ENCODE measurements around the gene PIM2. TPM values are rescaled to one million over a fixed set of nuclear protein-coding genes. Genes with fewer than 3 reads are reported as not detected.

PIM2 gene
- 10.6 and 11.2 TPM in 2 replicates for polyA plus RNA-seq (2014; cell fraction: cytosol; rRNA removed)
- polyA plus RNA-seq (2014; cell fraction: nucleus; rRNA removed): 6.1 and 6.7 TPM in 2 replicates

DNA sequence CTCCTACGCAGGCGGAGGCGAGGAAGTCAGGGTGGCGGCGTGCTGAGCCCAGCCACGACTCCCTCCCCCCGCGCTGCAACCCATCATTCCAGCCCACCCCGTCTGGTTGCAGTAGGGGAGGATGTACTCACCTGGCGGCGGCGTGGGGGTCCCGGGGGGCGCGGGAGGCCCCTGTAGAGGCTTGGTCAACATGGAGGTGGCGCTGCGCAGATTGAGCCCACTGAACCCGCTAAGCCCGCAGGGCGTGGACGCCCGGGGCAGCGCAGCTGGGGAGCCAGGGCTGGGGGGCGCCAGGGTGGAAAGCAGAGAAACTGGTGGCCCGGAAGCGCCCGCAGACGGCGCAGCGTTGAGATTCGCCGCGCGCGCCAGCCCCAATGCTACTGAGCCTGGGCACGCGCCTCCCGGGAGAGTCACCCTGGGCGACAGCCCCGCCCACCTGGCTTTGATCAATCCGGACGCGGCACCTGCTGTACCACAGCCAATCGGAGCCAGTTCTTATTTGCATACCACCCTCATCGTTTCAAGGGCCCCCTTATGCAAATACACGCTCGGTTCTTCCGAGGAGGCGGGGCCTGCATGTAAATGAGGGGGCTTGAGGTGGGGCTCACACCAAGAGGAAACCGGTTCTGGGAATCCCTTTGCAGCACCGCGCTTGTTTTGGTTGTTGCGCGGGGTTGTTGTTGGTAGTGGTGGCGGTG lies at the start of gene PIM2:
Gene PIM2, minus strand, starts transcription at position 382 of the 698 bp plus-strand sequence. Its CDS starts 190 bp downstream, at position 192.
- DNase-seq (ENCODE audit: low spot score): peak; percentile 94

DNA sequence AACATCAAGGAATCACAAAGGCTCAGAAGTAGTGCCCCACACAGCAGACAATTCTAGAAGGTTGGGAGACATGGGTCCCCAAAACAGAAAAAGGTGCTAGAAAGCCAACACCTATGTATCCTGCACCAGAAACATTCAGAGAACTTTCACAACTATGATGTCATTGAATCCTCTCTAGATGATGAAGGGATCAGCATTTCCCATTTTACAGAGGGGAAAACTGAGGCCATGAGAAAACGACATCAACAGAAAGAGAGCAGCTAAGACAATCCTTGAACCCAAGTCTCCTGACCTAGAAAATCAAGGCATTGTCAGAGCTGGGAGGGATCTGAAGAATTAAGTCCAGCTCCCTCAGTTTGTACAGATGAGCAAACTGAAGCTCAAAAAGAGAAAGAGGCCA lies 49.6 kb upstream of the PIM2 start:
- DNase-seq (ENCODE audit: low spot score): no peak

DNA sequence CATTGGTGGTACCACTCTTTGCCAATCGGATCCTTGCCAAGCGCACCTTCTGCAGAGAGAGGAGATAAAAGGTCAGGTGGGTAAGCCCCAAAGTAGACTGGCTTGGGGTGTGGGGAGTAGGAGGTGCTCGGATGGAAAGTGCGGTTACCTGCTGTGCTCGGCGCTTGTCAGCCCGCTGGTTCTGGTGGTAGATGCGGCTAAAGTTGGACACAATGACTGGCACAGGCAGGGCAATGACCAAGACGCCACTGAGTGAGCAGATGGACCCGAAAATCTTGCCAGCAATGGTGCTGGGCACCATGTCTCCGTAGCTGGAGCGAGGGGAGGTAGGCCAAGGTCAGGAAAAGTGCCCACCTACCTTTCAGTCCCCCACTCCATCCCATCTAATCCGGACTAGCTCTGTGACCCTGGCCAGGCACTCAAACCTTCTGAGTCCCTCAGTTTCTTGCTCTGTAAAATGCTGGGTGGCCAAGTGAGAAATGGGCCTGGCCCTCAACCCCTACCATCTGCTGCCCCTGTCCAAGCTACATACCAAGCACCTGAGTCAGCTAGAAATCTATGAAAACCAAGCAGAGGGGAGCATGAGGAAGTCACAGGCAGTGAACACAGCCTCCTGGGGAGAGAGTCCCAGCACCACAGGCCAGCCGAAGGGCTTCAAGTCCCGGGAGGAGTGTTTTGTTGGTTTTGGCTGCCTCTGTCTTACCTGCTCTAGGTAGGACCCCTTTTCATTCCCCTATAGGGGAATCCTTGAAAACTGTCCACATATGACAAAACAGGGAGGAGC lies 48.2 kb upstream of the PIM2 start:
- no peak for DNase-seq (ENCODE audit: low spot score)

DNA sequence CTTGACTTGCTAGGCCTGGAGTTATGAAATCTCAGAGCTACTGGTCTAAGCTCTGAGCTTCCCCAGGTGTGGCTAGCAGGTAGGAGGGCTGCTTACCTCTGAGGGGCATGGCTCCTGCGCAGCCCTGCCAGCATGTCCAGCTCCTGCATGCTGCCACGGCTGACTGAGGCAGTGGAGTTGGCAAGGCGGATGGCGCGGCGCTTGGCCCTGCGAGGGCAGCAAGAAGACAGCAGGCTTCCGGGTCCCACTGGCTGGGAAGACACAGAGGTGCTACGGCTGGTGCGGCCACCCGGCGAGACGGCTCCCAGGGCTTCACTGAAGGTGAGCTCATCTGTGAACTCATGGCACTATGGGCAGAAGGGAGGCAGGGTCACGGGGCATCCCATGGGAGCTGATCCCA lies 47.1 kb upstream of the PIM2 start:
- DNase-seq (ENCODE audit: low spot score): no peak

DNA sequence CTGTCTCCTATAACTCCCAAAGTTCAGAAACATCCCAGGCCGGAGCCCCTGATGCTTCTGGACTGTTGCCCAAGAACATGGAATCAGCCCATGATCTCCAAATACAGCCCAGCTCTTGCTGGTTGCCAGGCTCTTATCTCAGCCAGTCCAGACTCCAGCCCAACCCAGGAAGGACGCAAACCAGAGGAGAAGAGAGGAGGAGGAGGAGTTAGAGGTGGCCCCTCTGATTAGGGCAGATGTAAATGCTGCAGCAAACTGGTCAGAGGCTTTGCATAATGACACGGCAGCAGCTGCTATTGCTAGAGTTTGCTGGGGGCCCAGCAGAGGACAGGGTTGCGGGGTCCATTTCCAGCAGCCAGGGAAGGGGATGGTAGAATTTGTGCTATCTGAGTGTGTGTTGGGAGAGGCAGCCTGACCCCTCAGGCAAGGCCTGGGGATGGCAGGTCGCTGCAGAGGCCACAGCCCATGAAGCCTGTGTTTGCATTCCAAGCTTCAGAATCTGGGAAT lies 42.8 kb upstream of the PIM2 start:
- no peak for DNase-seq (ENCODE audit: low spot score)

DNA sequence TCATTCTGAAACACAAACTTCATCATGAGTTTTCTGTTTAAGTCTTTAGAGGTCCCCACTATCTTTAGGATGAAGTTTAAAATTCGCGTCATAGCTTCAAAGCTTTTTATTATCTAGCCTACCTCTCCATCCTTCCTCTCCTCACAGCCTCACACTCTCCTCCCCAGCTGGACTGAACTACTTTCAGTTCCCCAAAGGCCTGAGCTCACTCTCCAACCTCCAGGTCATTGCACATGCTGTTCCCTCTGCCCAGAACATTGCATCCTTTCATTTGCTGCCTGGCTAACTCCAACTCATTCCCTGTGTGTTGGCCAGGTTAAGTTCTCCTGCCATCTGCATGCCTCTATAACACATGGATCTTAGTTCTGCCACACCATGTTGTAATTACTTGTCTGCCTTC lies 41.5 kb upstream of the PIM2 start:
- DNase-seq (ENCODE audit: low spot score): no peak

DNA sequence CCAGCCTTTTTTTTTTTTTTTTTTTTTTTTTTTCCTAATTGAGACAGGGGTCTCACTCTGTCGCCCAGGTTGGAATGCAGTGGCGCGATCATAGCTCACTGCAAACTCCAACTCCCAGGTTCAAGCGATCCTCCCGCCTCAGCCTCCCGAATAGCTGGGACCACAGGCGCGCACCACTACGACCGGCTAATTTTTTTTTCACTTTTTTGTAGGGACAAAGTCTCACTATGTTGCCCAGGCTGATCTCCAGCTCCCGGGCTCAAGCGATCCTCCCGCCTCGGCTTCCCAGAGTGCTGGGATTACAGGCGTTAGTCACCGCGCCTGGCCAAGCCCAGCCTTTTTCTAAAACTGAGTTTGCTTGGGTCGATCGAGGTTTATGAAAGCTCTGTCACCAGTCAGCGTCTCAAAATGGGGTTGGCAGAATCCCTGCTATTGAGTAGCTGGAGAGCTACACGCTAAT lies 39.8 kb upstream of the PIM2 start:
- DNase-seq (ENCODE audit: low spot score): no peak

DNA sequence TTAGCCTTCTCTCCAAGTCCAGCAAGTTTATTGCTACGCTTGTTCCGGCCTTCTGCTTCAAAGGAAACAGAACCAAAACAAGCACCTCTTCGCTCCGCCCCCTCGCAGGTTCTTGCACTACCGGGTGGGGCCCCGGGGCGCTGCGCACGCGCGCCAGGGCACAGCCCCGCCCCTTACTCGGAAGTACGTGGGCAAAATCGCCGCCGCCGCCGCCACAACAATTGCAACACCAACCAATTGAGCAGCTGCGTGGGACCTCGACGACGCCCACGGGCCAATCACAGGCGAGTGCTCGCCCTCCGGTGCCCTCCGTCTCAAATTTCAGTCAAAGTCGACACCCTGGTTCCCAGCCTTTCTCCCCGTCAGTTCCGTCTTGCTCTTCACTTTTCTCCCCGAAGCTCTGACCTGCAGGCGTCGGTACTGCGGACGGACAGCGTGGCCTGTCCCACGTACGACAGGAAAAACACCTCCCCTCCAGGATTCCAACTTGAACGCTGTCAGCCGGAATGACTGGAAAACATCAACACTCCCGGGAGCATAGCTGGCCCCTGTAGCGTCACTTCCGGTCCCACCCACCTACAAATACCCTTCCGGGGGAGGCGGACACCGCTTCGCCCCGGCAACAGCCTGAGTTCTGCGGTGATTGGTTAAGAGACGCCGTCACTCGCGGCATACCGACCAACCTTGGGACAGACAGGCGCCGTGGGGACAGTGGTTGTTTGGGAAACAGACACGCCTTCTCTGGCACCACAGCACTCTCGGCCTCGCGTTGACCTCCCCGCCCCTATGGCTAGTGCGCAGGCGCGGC lies 39.2 kb upstream of the PIM2 start:
- peak; percentile 97 for DNase-seq (ENCODE audit: low spot score)

DNA sequence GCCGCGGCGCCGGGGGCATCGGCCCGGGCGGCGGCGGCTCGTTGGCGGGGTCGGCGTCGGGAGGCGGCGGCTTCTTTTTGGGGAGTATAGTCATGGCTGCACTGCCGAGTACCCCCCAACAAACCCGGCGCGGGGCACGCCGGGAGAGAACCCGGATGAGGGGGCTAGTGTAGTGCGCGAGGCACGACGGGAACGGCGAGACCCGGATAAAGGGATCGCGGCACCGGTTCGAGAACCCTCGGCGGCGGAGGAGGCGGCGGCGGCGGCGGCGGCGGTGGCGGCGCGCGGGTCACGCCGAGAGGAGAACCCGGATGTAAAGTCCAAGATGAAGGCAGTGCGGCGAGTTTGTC lies 38.6 kb upstream of the PIM2 start, which contains the start of gene OTUD5:
Gene OTUD5, minus strand, starts transcription at position 131 of the 350 bp plus-strand sequence. Its CDS starts 37 bp downstream, at position 94.
- no peak for DNase-seq (ENCODE audit: low spot score)

DNA sequence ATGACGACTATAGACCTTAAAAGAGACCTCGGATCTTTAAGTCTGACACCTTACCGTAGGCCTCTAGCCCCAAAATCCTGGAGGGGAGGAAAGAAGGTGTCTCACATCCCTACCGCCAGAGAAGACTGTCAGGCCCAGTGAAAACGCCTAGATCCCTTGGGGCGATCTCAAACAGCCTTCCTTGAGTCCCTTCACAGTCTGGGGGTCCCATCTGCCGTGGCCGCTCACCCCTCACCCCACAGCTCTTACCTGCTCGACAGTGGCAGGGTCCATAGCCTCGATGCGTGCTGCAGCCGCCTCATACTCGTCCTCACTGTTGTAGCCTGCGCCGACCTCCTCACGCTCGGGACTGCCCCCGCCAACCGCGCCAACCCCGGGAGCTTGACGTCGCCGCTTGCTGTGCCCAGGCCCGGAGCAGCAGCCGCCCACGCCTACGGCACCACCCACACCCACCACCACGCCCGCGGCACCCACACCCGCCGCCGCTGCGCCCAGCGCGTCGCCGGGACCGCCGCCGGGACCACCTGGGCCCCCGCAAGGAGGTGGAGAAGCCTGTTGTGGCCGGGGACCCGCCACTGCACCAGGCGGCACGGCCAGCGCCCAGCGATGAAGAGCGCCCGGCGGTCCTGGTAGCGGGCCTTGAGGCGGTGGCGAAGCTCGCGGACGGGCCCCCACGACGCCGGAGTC lies 38.0 kb upstream of the PIM2 start:
- no peak for DNase-seq (ENCODE audit: low spot score)

DNA sequence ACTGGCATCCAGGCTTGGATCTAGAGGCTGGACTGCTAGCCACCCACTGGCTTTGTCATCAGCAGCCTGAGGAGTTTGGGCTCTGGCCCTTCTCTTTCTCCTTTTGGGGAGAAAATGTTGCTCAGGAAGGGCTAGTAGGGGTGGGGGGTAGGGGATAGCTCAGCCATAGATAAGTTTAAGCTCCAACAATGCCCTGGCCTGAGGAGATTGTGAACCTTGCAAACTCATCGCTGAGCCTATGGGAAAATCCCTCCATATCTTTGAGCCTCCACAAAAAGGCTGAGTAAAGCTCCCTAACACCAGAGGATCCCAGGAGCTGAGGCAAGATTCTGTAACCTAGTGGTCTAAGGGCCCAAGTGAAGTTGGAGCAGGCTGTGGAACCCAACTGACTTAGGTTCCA lies 29.8 kb upstream of the PIM2 start:
- DNase-seq (ENCODE audit: low spot score): no peak

DNA sequence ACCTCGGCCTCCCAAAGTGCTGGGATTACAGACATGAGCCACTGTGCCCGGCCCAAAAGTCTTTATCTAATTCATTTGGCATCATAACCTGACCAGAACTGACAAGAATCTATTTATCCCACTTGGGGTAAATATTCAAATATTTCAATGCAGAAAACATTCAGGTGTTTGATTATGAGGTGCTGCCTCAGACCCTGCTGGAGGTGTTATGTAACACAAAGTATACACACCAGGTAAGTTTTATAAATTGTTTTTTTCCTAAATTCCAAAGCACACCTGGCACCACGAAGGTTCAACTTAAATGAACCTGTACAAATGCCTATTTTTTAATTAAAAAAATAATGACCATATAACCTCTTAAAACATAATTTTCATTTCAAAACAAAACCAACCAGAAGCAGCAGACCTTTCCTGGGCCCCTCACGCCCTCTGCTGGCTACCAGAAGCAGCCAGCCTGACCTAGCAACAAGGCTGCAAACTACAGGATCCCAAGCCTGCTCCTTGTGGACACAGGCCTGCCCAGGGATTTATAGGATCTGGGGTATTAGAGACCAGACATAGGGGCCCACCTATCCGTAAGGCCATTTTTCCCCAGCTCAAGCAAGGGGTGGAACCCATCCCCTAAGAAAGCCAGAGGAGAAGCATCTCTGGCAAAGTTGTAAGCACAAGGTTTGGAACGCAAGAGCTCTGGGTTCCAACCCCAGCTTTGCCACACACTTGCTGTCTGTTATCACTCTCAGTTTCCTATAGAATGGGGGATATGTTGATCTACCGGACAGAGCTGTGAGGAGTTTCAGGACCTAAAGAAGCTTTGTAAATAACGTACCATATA lies 26.9 kb upstream of the PIM2 start:
- DNase-seq (ENCODE audit: low spot score): peak; percentile 35

DNA sequence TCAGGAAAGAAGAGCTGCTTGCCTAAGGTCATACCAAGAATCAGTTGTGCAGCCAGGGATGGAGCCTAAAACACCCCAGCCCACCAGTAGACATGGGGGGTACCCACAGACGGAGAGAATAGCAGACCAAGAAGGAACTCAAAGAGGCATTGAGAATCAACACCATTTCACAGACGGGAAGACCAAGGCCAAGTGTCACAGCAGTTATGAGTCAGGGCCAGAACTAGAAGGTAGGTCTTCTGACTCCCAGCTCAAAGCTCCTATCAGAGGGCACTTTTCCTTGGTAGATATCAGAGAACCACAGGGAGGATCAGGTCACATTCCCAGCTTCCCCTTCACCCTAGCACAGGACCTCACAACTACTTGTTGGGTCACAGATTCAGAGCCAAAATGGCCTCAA lies 24.1 kb upstream of the PIM2 start:
- no peak for DNase-seq (ENCODE audit: low spot score)

DNA sequence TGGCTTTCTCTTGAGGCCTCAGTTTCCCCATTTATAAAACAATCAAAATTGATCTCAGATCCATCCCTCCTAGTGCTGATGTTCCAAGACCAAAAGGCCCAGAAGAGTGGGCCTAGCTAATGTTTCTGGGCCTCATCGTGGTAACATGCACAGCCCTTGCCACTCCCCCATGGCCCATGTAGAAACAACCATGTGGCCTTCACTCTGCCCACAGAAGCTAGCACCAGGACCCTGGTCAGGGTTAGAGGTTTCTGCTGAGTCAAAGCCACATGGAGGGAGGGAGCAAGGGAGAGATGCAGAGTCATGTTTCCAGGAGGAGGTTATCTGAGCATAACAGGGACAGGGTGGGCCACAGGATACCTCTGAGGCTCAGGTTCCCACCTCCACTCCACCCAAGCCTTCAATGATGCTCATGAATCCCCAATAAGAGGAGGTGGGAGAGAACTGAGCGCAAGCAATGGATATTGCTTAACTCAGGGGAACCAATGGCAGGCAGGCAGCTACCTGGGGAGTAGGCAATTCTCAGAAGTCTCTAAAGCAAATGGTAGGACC lies 21.7 kb upstream of the PIM2 start:
- DNase-seq (ENCODE audit: low spot score): no peak

DNA sequence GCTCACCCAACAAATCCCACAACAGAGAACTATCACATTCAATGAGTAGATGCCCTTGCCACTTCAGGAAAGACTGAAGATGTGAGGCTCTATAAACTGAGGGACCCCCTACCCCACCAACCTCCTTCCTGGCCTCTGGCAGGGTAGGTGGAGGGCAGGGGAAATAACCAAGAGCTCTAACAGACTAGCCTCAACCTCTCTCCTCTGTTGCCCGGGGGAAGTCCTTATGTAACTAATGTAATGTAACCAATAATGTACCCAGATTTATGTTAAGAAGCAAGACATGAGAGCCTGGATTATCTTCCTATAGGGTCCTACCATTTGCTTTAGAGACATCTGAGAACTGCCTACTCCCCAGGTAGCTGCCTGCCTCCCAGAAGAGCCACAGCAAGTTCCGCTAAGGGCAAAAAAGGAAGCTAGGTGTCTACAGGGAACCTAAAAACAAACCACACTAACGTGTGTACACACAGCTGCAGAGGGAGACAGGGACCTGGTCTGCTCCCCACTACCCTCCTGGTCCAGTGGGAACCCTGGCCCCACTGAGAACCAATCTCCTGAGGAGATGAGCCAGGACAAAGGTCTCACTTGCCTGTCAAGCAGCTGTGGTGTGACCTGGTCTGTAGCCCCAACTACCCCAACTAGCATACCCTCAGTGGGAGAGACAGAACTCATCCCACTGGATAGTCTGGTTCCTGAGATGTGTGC lies 20.9 kb upstream of the PIM2 start:
- DNase-seq (ENCODE audit: low spot score): no peak

DNA sequence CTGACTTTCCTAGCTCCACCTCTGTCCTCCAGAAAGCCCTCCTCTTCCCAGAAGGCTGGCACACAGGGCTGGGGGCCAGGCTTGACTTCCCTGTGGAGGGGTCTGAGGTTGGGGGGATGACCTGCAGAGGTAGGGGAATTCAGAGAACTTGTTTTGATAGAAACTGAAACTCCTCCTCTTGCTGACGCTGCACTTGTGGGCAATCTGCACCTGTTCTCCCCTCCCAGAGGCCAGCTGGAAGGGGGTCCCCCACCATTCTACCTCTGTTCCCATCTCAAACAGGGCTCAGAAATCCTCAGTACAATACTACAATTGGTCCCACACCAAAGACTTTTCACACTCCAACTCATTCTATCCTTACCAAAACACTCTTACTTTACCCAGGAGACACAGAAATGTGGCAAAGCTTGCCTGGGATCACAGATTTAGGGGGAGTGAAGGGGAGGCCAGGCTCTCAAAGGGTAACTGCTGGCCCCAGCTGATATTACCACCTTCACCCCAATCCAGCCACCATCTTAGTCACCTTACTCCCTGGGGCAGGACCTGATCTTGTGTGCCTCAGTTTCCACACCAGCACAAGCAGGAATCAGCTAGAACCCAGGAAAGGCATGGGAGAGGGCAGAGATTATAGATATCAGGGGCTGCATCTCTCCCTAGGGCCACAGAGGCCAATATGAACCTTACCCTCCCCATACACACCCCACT lies 20.0 kb upstream of the PIM2 start:
- no peak for DNase-seq (ENCODE audit: low spot score)

DNA sequence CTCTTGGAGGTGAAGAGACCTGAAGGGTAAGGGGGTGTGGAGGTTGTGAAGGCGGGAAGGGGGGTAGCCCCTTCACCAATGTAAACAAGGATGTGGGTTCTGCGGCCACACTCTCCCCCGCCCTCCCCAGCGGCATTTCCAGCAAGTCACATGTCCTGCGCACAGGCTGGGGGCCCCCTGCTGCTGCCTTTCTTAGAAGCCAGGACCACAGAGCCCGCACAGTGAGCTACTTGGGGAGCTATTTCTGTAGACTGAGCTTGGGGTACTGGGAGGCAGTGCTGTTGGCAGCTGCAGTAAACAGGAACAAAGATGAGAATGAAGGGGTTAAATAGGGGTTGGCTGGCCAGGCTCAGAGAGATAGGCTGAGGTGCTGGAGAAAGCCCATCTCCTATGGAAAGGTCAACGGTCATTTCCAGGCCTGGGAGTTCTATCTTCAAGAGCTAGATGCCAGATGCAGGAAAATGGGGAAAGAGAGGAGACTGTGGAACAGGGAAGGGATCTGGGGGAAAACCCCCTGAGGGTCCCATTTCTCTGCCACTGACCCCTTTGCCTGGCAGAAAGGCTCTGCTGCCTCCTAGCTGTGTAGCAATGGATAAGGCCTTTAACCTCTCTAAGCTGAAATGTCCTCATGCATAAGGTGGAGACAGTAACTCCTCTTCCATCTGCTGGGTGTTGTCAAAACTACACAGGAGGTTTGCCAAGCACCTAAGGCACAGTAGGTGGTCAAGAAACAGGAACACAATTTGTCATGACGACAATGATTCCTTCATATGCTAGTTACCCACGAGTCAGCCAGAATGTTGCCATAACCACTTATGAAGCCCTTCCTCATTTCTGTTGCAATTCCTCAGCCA lies 18.5 kb upstream of the PIM2 start:
- DNase-seq (ENCODE audit: low spot score): no peak
